Natural killer cell (primary cell): ENCODE measurements around the gene LTB4R2. TPM values are rescaled to one million over a fixed set of nuclear protein-coding genes. Genes with fewer than 3 reads are reported as not detected.

Experiments used
- ATAC-seq, 3 donors: fragments of 150-1000 bp in 2 of 3; fragments of 200-7000 bp in 1 of 3; cut with Tn5 transposase; 1 replicate in 1 of 3; 2 replicates in 2 of 3; pipeline ENCODE4 v1.10.0; 2021; ENCODE audit warnings: mild to moderate bottlenecking in 2 of 3, moderate library complexity in 2 of 3
- DNase-seq, 2 donors: peaks; one replicate each; pipeline versions ENCODE4 v3.0.0 to v3.0.0-alpha.2; 2013 to 2021; ENCODE audit warnings: mixed read lengths in 1 of 2
- H3K27ac ChIP-seq: one replicate; pipeline ENCODE4 v1.5.1; 2013; ENCODE audit warnings: mild to moderate bottlenecking, low read length
- H3K27me3 ChIP-seq: one replicate; pipeline ENCODE4 v1.6.1; 2013; ENCODE audit warnings: low read length; ENCODE audit not compliant: control insufficient read depth, insufficient read depth
- H3K36me3 ChIP-seq: one replicate; pipeline ENCODE4 v1.6.1; 2013; ENCODE audit warnings: low read length; ENCODE audit not compliant: control insufficient read depth, insufficient read depth
- H3K4me1 ChIP-seq: one replicate; pipeline ENCODE4 v1.6.1; 2013; ENCODE audit warnings: low read length; ENCODE audit not compliant: control insufficient read depth, insufficient read depth
- H3K4me3 ChIP-seq: one replicate; pipeline ENCODE4 v1.5.1; 2013; ENCODE audit warnings: low read length
- H3K9me3 ChIP-seq: one replicate; pipeline ENCODE4 v1.6.1; 2013; ENCODE audit warnings: low read length; ENCODE audit not compliant: control insufficient read depth, insufficient read depth
- H3K27ac Mint-ChIP-seq, 2 donors: one replicate each; pipeline ENCODE4 v1.8.0; 2022; ENCODE audit warnings: mild to moderate bottlenecking in 2 of 2, mixed read lengths in 2 of 2, moderate library complexity in 1 of 2
- H3K27me3 Mint-ChIP-seq, 2 donors: one replicate each; pipeline ENCODE4 v1.8.0; 2022; ENCODE audit warnings: low read depth in 2 of 2, mixed read lengths in 2 of 2
- H3K36me3 Mint-ChIP-seq: one replicate; pipeline ENCODE4 v1.8.0; 2022; ENCODE audit warnings: mixed read lengths
- H3K4me1 Mint-ChIP-seq, 2 donors: one replicate each; pipeline ENCODE4 v1.8.0; 2022; ENCODE audit warnings: mixed read lengths in 2 of 2
- H3K4me3 Mint-ChIP-seq: one replicate; pipeline ENCODE4 v1.8.0; 2022; ENCODE audit warnings: mild to moderate bottlenecking, moderate library complexity, mixed read lengths
- H3K9me3 Mint-ChIP-seq, 2 donors: one replicate each; pipeline ENCODE4 v1.8.0; 2022; ENCODE audit warnings: mixed read lengths in 2 of 2
- CTCF ChIP-seq: fragments of 200-600 bp; IDR thresholded peaks from one replicate; pipeline ENCODE4 v1.8.0; 2022; ENCODE audit warnings: antibody characterized with exemption
- WGBS: methylation state at CpG from one replicate; pipeline ENCODE4 v1.1.7; 2013; ENCODE audit warnings: missing lambda C conversion rate; ENCODE audit not compliant: insufficient coverage; 5-methylcytosine and 5-hydroxymethylcytosine counted together
- intact Hi-C: fragments of 100-400 bp; cut with micrococcal nuclease; formaldehyde crosslinking; loops from one replicate; pipeline ENCODE4 v1.14.2; 2022
- total RNA-seq, 4 donors: library from RNA; stranded (reverse); fragments of 120-200 nt in 1 of 4; gene quantifications; one replicate each; pipeline versions ENCODE4 v1.2.3 to v1.2.4, GENCODE V29; 2013 to 2022

Gene LTB4R2
- total RNA-seq, 3 donors from 2014 or later (not counting 1 experiment from before 2014, with no cell fraction given) = 27.6 to 40.5 (median 37.4) TPM

- Histone ChIP-seq H3K9me3 (no peaks in the 10 kb centered on the region), H3K4me3 (no peak overlapping the region), H3K27me3 (no peaks in the 10 kb centered on the region), H3K4me1 (peaks cover 40% of the 10 kb centered on the region), H3K27ac (no peak overlapping the region), H3K36me3 (peaks cover 57% of the 10 kb centered on the region)
- DNase-seq = no peak
- WGBS = 88% methylated on average over 11 of the region's 11 CpGs
- H3K27me3 Mint-ChIP-seq = no peaks in the 10 kb centered on the region
- H3K36me3 Mint-ChIP-seq = peaks cover 10% of the 10 kb centered on the region
- ATAC-seq = no peak
- H3K27ac Mint-ChIP-seq = peak overlapping the region; percentile 41 to 74
- no peak overlapping the region for H3K4me3 Mint-ChIP-seq
- no peak for TF ChIP-seq CTCF
- peaks cover 35 to 57% of the 10 kb centered on the region in 2 donors for H3K4me1 Mint-ChIP-seq
- H3K9me3 Mint-ChIP-seq = no peaks in the 10 kb centered on the region
- intact Hi-C loops = no loop called here
Observed at GRCh38 chr14:24307156-24307574, 2.8 kb upstream of the LTB4R2 start.

- no peaks in the 10 kb centered on the region for H3K27me3 Mint-ChIP-seq
- Histone ChIP-seq H3K27me3 (no peaks in the 10 kb centered on the region), H3K9me3 (no peaks in the 10 kb centered on the region), H3K4me3 (no peak within 1 kb of the TSS), H3K4me1 (peaks cover 46% of the 10 kb centered on the region), H3K36me3 (peaks cover 51% of the 10 kb centered on the region), H3K27ac (no peak within 1 kb of the TSS)
- peak within 1 kb of the TSS; percentile 74 to 96 for H3K27ac Mint-ChIP-seq
- peak; percentile 96 for TF ChIP-seq CTCF
- H3K4me3 Mint-ChIP-seq = peak within 1 kb of the TSS; percentile 36
- H3K36me3 Mint-ChIP-seq = peaks cover 10% of the 10 kb centered on the region
- 64% methylated on average over 6 of the region's 6 CpGs for WGBS
- intact Hi-C loops = no loop called here
- DNase-seq (peak in 1 of 2 donors; percentile 80), ATAC-seq (peak; percentile 24 to 45 (median 31))
- H3K9me3 Mint-ChIP-seq = no peaks in the 10 kb centered on the region
- peaks cover 39 to 60% of the 10 kb centered on the region in 2 donors for H3K4me1 Mint-ChIP-seq
Observed at GRCh38 chr14:24307575-24308341, 2.2 kb upstream of the LTB4R2 start, which contains the start of gene CIDEB. Gene CIDEB, minus strand, starts transcription at chr14:24307977. Its CDS starts 119 bp downstream, at chr14:24307858.

GRCh38 chr14:24308342-24309124 is 1.4 kb upstream of the LTB4R2 start:
- H3K27me3 ChIP-seq = no peaks in the 10 kb centered on the region
- Mint-ChIP-seq H3K9me3 (no peaks in the 10 kb centered on the region), H3K4me1 (peaks cover 47 to 68% of the 10 kb centered on the region in 2 donors), H3K27ac (peak overlapping the region; percentile 94 to 96), H3K27me3 (no peaks in the 10 kb centered on the region), H3K36me3 (peaks cover 10% of the 10 kb centered on the region), H3K4me3 (peak overlapping the region; percentile 36)
- peaks cover 44% of the 10 kb centered on the region for H3K36me3 ChIP-seq
- intact Hi-C loops = no loop called here
- no peaks in the 10 kb centered on the region for H3K9me3 ChIP-seq
- H3K4me3 ChIP-seq = no peak overlapping the region
- H3K4me1 ChIP-seq = peaks cover 53% of the 10 kb centered on the region
- 95% methylated on average over 7 of the region's 7 CpGs for WGBS
- H3K27ac ChIP-seq = no peak overlapping the region
- DNase-seq (no peak), ATAC-seq (no peak)
- peak; percentile 44 for TF ChIP-seq CTCF
